HUDEP-2 (cell line): ENCODE data around the gene TRDN.

Experiments used
- DNase-seq, 76 experiments: peaks; one replicate each; lab custom pipeline; 2025; ENCODE audit not compliant: unreplicated experiment in 76 of 76; lab: John Stamatoyannopoulos, UW

Gene TRDN, protein sequence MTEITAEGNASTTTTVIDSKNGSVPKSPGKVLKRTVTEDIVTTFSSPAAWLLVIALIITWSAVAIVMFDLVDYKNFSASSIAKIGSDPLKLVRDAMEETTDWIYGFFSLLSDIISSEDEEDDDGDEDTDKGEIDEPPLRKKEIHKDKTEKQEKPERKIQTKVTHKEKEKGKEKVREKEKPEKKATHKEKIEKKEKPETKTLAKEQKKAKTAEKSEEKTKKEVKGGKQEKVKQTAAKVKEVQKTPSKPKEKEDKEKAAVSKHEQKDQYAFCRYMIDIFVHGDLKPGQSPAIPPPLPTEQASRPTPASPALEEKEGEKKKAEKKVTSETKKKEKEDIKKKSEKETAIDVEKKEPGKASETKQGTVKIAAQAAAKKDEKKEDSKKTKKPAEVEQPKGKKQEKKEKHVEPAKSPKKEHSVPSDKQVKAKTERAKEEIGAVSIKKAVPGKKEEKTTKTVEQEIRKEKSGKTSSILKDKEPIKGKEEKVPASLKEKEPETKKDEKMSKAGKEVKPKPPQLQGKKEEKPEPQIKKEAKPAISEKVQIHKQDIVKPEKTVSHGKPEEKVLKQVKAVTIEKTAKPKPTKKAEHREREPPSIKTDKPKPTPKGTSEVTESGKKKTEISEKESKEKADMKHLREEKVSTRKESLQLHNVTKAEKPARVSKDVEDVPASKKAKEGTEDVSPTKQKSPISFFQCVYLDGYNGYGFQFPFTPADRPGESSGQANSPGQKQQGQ

DNA sequence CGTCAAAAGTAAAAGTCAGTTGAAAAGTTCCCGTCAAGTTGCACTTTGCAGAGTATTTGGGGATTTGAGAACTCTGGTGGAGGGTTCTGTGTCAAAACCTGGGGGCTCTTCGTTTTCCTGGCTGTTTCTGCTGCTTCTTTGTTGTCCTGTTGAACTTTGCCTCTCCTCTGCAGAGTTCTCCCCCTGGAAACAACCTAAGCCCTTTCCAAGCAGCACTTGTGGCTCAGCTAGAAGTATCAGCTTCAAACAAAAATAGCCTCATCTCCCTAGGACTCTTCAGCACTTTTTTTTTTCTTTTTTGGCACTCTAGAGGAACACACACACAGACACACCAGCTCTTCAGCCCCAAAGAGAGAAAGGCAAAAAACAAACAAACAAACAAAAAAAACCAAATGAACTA is at the start of gene TRDN:
Gene TRDN, minus strand, starts transcription at position 169 of the 400 bp plus-strand sequence. CDS start 175 bp downstream, outside the sequence.
- DNase-seq = no peak

DNA sequence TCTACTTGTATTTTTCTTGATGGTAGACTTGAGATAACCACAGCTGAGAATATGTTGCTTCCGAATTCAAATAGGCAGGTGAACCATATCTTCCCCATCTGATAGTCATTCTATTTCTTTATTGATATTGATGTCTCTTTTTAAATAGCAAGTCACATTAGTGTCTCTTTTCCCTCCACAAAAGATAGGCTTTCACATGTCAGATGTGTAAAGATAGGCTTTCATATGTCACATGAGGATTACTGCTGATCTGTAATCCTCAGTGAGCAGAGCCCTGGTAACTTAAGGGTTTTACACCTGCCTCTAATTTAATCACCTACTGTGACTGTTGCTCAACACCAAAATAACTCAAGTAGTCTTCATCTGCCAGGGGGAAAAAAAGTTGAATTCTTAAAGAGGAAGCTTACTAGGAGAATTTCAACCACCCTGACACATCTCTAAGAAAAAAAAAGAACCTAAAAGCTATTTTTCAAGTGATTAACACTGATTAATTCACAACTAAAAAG is 45.3 kb upstream of the TRDN start:
- DNase-seq = no peak

DNA sequence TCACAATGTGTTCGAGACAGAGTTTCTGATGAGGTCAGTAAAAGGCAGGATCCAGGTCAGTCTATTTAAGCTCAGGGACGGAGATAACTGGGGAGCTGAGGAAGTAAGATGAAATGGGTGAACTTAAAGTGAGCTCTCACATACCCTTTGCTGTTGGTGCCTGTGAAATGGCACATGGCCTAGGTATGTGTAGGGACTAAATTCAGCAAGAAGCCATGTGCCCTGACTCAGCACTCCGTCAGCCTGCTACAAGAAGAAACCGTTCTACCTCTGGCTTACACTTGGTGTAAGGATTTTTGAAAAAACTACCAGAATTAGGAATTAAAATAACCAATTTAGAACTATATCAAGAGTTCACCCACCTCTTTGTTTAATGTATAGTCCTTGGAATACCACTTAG is 41.1 kb upstream of the TRDN start:
- no peak for DNase-seq

DNA sequence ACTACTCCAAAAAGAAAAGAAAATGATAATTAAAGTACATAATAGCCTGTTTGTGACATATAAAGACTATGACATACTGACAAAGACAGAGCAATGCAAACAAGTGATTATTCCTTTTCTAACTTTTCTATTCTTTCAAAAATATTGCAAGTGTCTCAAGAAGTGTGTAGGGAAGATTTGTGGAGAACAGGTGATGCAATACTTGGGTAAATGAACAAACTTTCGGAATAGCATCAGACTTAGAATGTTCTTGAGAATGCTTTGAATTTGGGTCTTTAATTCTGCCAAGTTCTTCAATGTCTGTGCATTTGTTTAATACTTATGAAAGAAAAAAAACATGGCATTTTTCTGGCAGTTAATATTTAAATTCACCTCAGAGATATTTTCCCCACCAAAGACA is 40.0 kb upstream of the TRDN start:
- DNase-seq = no peak

DNA sequence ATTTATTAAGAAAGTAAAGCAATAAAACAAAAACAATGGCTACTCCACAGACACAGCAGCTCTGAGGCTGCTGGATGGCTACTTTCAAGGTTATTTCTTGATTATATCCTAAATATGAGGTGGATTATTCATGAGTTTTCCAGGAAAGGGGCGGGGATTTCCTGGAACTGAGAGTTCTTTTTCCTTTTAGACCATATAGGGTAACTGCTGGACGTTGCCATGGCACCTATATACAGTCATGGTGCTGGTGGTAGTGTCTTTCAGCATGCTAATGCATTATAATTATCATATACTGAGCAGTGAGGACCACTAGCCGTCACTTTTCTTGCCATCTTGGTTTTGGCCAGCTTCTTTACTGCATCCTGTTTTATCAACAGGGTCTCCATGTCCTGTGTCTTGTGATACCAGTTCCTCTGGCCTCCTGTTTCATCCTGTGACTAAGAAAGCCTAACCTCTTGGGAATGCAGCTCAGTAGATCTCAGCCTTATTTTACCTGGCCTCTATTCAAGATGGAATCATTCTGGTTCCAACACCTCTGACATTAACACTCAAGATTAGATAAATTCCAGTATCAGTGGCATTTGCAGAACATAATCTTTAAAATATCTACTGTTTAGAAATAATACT is 32.3 kb upstream of the TRDN start:
- no peak for DNase-seq

DNA sequence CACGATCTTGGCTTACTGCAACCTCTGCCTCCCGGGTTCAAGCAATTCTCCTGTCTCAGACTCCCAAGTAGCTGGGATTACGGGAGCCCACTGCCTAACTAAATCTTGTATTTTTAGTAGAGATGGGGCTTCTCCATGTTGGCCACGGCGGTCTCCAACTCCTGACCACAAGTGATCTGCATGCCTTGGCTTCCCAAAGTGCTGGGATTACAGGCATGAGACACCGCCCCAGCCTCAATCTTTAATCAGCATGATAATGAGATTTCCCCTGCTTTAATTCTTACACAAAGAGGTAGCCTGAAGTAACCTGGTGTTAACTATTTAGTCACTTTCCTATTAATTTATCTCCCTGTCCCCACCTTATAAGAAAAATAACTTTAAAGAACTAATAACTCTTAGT is 31.3 kb upstream of the TRDN start:
- DNase-seq = no peak

DNA sequence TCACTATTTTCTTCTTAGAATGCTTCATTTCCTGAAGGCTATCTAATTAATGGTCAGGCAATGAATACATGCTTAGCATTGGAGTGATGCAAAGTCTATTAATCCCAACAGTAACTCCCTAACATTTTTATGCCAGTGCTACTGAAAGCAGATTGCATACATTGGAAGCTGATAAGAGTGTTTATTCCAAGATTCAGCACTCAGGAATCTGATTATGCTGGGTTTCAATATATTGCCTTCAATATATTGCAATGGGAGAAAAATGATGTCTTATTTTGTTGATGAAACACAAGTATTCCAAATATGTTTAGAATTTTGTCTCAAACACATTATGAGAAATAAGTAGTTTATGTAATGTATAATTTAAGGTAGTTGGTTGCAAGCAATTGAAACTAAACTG is 26.7 kb upstream of the TRDN start:
- DNase-seq = no peak

DNA sequence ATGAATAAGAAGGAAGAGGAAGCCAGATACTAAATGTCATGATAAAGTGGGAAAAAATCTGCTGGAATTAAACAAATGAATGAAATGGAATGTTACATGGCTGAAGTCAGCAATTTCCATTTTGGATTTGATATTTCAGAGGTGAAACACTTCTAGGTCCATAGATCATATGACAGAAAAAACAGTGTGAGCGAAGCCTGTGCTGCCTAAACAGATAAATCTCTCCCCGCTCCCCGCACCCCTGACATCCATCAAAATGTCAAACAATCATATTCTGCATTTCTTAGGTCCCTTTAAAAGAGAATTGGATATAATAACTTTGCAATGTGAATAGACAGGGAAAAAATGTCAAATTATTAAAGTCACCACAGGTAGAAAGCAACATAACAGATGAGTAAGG is 26.0 kb upstream of the TRDN start:
- no peak for DNase-seq

DNA sequence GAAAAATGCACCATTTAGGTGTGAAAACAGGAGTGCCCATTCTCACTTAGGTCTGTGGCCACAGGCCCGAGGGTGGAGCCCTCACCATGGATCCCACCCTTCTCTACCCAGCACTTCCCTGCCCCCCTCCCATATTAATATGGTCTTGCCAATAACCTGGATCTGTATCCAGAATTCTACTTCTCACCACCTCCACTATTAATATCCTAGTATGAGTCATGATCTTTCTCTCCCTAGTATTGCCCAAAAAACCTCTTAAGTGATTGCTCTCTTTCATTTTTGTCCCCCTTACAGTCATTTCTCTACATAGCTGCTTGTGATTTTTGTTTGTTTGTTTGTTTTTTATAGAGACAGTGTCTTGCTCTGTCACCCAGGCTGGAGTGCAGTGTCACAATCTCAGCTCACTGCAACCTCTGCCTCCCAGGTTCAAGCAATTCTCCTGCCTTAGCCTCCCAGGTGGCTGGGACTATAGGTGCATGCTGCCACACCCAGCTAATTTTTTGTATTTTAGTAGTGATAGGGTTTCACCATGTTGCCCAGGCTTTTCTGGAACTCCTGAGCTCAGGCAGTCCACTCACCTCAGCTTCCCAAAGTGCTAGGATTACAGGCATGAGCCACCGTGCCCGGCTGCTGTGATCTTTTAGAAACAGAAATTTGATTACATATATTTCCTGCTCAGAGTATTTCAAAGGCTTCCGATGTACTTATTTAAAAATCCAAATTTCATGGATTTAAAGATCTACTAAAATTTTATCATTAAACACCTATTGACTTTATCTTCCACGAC is 24.5 kb upstream of the TRDN start:
- DNase-seq = no peak

DNA sequence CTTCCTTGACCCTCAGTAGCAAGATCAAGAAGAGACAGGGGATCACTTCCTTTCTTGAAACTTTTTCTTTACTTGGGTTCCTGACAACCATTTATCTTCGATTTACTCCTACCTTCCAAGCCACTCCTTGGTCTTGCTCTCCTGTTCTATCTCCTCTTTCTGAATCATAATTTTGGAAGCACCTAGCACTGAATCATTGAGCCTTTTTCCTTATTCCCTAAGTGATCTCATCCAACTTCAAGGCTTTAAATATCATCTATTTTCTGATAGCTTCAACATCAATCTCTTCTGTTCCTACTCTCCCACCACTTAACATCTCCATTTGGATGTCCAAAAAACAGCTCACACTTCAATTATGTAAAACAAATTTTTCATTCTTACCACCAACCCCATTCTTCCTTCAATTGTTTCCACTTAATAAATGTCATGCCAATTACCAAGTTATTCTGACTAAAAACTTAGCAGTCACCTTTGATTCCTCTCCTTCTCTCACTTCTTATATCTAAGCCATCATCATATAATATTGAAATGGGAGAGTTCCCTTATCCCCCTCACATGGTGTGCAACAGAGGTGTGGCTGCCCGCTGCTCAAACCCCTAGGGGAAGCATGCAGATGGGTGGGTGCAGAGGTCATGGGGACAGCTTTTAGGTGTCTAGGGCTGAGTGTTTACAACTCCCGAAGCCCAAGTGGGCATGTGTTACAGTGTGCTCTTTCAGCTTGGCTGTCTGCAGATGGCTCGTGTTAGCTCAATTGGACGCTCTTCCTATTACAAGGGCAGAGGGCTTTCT is 23.4 kb upstream of the TRDN start:
- DNase-seq = no peak

DNA sequence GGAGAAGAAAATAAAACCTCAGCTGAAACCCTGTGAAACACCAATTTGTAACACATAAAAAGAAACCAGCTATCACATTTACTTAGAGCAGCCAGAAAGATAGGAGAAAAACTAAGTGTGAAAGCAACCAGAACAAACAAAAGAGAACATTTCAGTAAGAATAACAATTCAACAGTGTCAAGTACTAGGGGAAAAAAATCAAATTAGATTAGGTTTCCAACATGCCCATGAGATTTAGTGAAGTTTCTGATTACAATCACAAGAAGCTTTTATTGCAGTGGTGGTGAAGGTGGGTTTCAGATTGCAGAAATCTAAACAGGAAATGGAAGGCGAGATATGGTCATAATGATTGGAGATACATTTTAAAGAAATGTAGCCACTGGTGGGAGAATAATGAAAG is 22.1 kb upstream of the TRDN start:
- no peak for DNase-seq

DNA sequence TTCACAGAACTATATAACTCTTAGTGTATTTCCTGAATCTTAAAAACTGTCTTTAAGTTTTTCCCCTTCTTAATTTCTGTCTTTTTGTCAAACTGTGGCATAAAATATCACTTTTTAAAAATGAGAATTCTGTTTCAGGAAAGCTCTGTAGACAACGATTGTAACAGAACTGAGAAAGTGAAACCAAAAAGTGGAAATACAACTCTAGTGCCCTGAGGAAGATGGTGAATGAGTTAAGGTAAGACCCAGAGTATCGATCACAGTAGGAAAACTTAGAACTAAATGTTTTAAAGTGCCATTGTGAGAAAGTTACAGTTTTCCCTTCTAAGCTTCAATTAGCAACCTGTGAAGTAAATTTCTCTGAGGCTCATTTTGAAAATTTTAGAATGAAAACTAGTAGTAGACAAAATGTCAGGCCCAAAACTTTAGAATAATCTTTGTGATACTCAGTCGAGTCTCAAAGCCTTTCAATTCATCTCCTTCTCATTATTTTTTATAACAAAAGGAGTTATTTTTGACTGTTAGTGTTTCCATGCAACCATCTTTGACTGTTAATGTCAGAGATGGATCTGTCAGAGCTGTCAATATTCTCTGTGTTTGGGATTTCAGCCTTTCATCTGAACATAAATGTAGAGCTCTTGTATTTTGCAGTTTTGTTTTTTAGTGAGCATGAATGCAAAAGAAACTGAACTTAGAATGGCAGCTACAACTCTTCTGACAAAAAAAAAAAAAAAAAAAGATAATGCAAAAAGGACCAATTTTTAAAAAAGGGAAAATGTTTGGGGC is 19.0 kb upstream of the TRDN start:
- DNase-seq = peak in 5 of 76 experiments; percentile 12 to 28 (median 16)

DNA sequence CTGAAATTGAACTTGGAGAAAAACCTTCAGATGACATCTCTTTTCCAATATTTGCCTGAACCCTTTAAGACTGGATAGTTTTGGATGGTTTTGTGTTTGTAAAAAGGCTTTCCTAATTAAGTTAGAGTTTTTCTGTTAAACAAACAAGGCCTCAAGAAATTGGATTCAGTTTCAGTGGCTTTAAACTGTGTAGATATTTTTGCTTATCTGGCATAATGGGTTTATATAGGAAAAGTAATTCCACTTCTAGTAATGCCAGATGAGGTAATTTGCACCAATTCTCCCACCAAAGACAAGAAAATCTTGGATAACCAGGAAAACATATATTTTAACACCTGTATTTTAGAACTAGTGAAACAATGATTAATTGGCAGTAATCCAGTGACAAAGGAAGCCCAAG is 12.0 kb upstream of the TRDN start:
- DNase-seq = no peak

DNA sequence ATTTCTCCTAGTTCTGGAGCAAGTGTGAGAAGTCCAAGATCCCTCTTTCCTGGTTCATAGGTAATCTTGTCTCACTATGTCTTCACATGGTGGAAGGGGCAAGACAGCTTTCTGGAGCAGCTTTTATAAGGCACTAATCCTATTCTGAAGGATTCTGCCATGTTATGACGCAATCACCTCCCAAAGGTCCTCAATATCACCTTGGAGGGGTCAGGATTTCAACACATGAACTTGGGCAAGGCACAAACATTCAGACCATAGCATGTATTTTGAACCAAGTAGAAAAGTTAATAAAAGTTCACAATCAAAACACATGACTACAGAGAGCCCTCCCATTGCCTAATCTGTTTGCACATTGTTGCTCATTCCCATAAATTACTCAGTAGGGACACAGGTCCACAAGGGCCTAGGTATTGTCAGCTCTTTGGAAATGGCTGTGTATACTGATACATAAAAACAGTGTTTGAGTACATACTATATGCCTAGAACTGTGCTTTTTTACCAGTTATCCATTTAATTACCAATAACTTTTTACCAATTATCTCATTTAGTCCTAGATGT is 11.3 kb upstream of the TRDN start:
- no peak for DNase-seq

DNA sequence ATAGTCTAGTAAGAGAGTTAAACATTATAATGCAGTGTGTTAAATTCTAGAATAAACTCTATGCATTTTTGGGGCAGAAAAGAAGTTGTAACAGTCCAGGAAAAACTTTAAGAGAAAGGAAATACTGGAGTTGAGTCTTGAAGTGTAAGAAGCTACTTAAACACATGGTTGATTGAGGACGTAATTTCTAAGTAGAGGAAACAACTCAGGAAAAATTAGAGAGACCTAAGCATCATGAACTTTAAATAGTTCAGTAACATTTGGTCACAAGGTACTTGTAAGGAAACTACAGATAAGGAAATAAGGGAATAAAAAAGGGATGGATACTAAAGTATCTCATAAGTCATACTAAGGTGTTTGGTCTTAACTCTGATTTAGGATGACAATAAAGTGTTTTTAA is 4.7 kb upstream of the TRDN start:
- DNase-seq = no peak

DNA sequence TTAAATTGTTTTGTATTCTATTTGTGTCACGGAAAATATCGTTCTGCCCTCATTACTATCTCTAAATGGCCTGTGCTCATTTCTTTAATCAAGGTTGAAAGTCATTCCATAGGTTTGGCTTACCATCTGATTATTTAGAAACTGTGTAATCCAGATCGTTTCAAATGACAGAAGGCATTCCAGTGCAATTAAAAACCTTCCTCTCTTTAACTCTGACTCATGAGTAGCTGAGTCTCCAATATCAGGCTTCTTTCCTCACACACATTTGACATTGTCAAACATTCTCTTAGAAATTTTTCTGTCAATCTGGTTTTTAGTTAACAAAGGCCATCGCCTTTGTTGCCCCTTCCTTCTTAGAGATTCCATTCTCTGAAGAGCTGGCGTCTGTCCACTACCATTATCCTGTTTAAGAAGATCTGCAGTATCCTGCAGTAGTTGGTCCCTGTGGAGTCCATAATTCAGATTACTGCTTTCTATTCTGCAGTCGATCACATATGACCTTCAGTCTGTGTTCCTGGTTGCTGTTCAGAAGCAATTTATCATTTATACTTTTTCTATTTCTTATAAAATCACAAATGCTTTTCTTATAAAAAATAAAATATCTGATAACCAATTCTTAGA is 3.9 kb upstream of the TRDN start:
- no peak for DNase-seq

DNA sequence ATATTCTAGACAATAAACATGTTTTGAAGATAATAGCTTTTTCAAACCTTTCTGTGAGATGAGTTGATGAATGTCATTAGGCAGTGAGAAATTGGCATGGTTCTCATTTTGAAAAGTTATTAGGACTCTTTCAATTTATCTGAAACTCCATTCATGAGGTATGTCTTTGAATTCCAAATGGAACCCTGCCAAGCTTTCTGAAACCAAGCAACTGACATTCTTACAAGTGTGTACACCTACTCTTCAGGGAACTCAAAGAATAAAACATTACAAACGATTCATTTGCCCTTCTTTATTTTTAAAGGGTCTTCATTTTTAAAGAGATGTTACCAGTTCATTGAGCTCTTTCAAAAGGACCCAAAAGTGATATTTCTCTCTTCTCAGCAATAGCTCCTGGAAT is 2.1 kb upstream of the TRDN start:
- DNase-seq = no peak

DNA sequence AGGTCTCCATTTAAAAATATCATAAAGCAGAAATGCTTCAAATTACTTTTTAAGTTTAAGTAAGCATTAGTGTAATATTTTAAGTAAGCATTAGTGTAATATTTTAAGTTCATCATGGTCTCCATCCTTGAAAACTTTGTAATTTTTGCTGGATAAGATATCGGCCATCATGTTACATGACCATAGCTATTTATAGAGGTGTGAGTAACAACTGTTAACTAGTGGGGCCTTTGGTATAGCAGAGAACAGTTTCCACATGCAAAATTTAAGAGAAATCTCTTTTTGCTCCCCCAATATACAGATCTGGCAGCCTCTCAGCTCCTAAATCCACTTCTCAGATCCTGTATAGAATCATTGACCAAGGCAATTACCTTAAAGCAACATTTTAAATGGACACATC is 468 bp downstream of the TRDN start:
- no peak for DNase-seq

DNA sequence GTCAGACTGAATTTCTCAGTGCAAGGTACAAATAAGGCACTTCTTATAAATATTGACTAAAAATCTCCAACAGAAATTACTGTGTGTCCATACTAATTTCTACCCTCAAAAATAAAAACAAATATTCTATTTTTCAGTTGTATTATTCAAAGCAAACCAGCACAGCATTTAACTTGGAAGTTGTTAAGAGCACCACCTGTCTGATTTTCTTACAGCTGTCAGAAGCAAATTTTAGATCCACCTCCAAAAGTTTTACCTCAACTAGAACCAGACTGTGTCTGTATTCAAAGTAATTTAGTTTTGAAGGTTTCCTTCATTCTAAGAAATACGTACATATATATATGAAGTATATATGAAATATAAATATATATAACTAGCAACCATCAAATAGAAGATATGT is 1.2 kb downstream of the TRDN start:
- DNase-seq = no peak
